ENCODE data around the gene RSAD2. TPM values are rescaled to one million over a fixed set of nuclear protein-coding genes. Genes with fewer than 3 reads are reported as not detected.

Gene RSAD2
- total RNA-seq, 1 donor from 2014 or later = 2.2 TPM

- DNase-seq (ENCODE audit: low spot score) = no peak
- H3K9me3 Mint-ChIP-seq = peaks cover 22% of the 10 kb centered on the region
- intact Hi-C loops (cut with micrococcal nuclease) = no loop called here
- H3K36me3 Mint-ChIP-seq (ENCODE audit: low read depth) = peaks cover 34% of the 10 kb centered on the region
- no peak overlapping the region for H3K4me3 Mint-ChIP-seq
- H3K27me3 Mint-ChIP-seq (ENCODE audit: insufficient read depth) = peaks cover 6% of the 10 kb centered on the region
- no peak overlapping the region for H3K27ac Mint-ChIP-seq
- H3K4me1 Mint-ChIP-seq (ENCODE audit: low read depth) = peaks cover 48% of the 10 kb centered on the region
Observed at GRCh38 chr2:6926071-6926732, 48.6 kb downstream of the RSAD2 start.

GRCh38 chr2:6927186-6927585 is 49.6 kb downstream of the RSAD2 start:
- no peak overlapping the region for H3K4me3 Mint-ChIP-seq
- no peak for DNase-seq (ENCODE audit: low spot score)
- H3K27ac Mint-ChIP-seq = no peak overlapping the region
- intact Hi-C loops (cut with micrococcal nuclease) = no loop called here
- H3K4me1 Mint-ChIP-seq (ENCODE audit: low read depth) = peaks cover 44% of the 10 kb centered on the region
- peaks cover 27% of the 10 kb centered on the region for H3K9me3 Mint-ChIP-seq
- peaks cover 42% of the 10 kb centered on the region for H3K36me3 Mint-ChIP-seq (ENCODE audit: low read depth)
- H3K27me3 Mint-ChIP-seq (ENCODE audit: insufficient read depth) = peaks cover 6% of the 10 kb centered on the region

- Mint-ChIP-seq H3K27ac (no peak overlapping the region), H3K4me3 (no peak overlapping the region), H3K4me1 (ENCODE audit: low read depth) (peaks cover 44% of the 10 kb centered on the region), H3K36me3 (ENCODE audit: low read depth) (peaks cover 42% of the 10 kb centered on the region), H3K27me3 (ENCODE audit: insufficient read depth) (peaks cover 6% of the 10 kb centered on the region), H3K9me3 (peaks cover 28% of the 10 kb centered on the region)
- no peak for DNase-seq (ENCODE audit: low spot score)
- intact Hi-C loops (cut with micrococcal nuclease) = no loop called here
Observed at GRCh38 chr2:6927753-6928152, 50.2 kb downstream of the RSAD2 start.

GRCh38 chr2:6928452-6928851 is 50.9 kb downstream of the RSAD2 start:
- H3K36me3 Mint-ChIP-seq (ENCODE audit: low read depth) = peaks cover 41% of the 10 kb centered on the region
- peaks cover 37% of the 10 kb centered on the region for H3K4me1 Mint-ChIP-seq (ENCODE audit: low read depth)

GRCh38 chr2:6929196-6929819 is 51.7 kb downstream of the RSAD2 start:
- H3K27me3 Mint-ChIP-seq (ENCODE audit: insufficient read depth) = peaks cover 3% of the 10 kb centered on the region
- H3K4me1 Mint-ChIP-seq (ENCODE audit: low read depth) = peaks cover 29% of the 10 kb centered on the region
- no peak overlapping the region for H3K4me3 Mint-ChIP-seq
- no peak overlapping the region for H3K27ac Mint-ChIP-seq
- peaks cover 34% of the 10 kb centered on the region for H3K36me3 Mint-ChIP-seq (ENCODE audit: low read depth)
- intact Hi-C loops (cut with micrococcal nuclease) = no loop called here
- DNase-seq (ENCODE audit: low spot score) = no peak
- peaks cover 28% of the 10 kb centered on the region for H3K9me3 Mint-ChIP-seq

More at GRCh38 chr2:6928452-6928851, 50.9 kb downstream of the RSAD2 start:
- no peak overlapping the region for H3K27ac Mint-ChIP-seq
- H3K27me3 Mint-ChIP-seq (ENCODE audit: insufficient read depth) = peaks cover 6% of the 10 kb centered on the region
- no peak for DNase-seq (ENCODE audit: low spot score)
- H3K9me3 Mint-ChIP-seq = peaks cover 28% of the 10 kb centered on the region
- no peak overlapping the region for H3K4me3 Mint-ChIP-seq
- intact Hi-C loops (cut with micrococcal nuclease) = no loop called here

GRCh38 chr2:6930923-6931647 is 53.5 kb downstream of the RSAD2 start:
- intact Hi-C loops (cut with micrococcal nuclease) = no loop called here
- H3K27ac Mint-ChIP-seq = no peak overlapping the region
- peaks cover 27% of the 10 kb centered on the region for H3K9me3 Mint-ChIP-seq
- H3K4me1 Mint-ChIP-seq (ENCODE audit: low read depth) = peaks cover 29% of the 10 kb centered on the region
- H3K36me3 Mint-ChIP-seq (ENCODE audit: low read depth) = peaks cover 35% of the 10 kb centered on the region
- peaks cover 2% of the 10 kb centered on the region for H3K27me3 Mint-ChIP-seq (ENCODE audit: insufficient read depth)
- H3K4me3 Mint-ChIP-seq = no peak overlapping the region
- no peak for DNase-seq (ENCODE audit: low spot score)

GRCh38 chr2:6931753-6932152 is 54.2 kb downstream of the RSAD2 start:
- H3K36me3 Mint-ChIP-seq (ENCODE audit: low read depth) = peaks cover 31% of the 10 kb centered on the region
- intact Hi-C loops (cut with micrococcal nuclease) = no loop called here
- H3K4me3 Mint-ChIP-seq = no peak overlapping the region
- peaks cover 29% of the 10 kb centered on the region for H3K4me1 Mint-ChIP-seq (ENCODE audit: low read depth)
- peaks cover 2% of the 10 kb centered on the region for H3K27me3 Mint-ChIP-seq (ENCODE audit: insufficient read depth)
- H3K27ac Mint-ChIP-seq = no peak overlapping the region
- peaks cover 21% of the 10 kb centered on the region for H3K9me3 Mint-ChIP-seq
- DNase-seq (ENCODE audit: low spot score) = no peak

- intact Hi-C loops (cut with micrococcal nuclease) = no loop called here
- Mint-ChIP-seq H3K27ac (no peak overlapping the region), H3K4me1 (ENCODE audit: low read depth) (peaks cover 29% of the 10 kb centered on the region), H3K36me3 (ENCODE audit: low read depth) (peaks cover 26% of the 10 kb centered on the region), H3K4me3 (no peak overlapping the region), H3K9me3 (peaks cover 16% of the 10 kb centered on the region), H3K27me3 (ENCODE audit: insufficient read depth) (peaks cover 2% of the 10 kb centered on the region)
- no peak for DNase-seq (ENCODE audit: low spot score)
Observed at GRCh38 chr2:6932206-6932605, 54.6 kb downstream of the RSAD2 start.

GRCh38 chr2:6932828-6933227 is 55.3 kb downstream of the RSAD2 start:
- Mint-ChIP-seq H3K4me3 (no peak overlapping the region), H3K27me3 (ENCODE audit: insufficient read depth) (peaks cover 2% of the 10 kb centered on the region), H3K27ac (no peak overlapping the region), H3K36me3 (ENCODE audit: low read depth) (peaks cover 23% of the 10 kb centered on the region), H3K4me1 (ENCODE audit: low read depth) (peaks cover 29% of the 10 kb centered on the region), H3K9me3 (peaks cover 14% of the 10 kb centered on the region)
- no peak for DNase-seq (ENCODE audit: low spot score)
- intact Hi-C loops (cut with micrococcal nuclease) = no loop called here

- intact Hi-C loops (cut with micrococcal nuclease) = no loop called here
- Mint-ChIP-seq H3K27ac (no peak overlapping the region), H3K4me1 (ENCODE audit: low read depth) (peaks cover 20% of the 10 kb centered on the region), H3K9me3 (peaks cover 5% of the 10 kb centered on the region), H3K36me3 (ENCODE audit: low read depth) (peaks cover 13% of the 10 kb centered on the region), H3K27me3 (ENCODE audit: insufficient read depth) (no peaks in the 10 kb centered on the region), H3K4me3 (no peak overlapping the region)
- DNase-seq (ENCODE audit: low spot score) = no peak
Observed at GRCh38 chr2:6933911-6934310, 56.3 kb downstream of the RSAD2 start.

- no peak for DNase-seq (ENCODE audit: low spot score)
- H3K9me3 Mint-ChIP-seq = peaks cover 5% of the 10 kb centered on the region
- peaks cover 11% of the 10 kb centered on the region for H3K36me3 Mint-ChIP-seq (ENCODE audit: low read depth)
- H3K4me1 Mint-ChIP-seq (ENCODE audit: low read depth) = peaks cover 15% of the 10 kb centered on the region
- H3K27ac Mint-ChIP-seq = no peak overlapping the region
- H3K4me3 Mint-ChIP-seq = no peak overlapping the region
- H3K27me3 Mint-ChIP-seq (ENCODE audit: insufficient read depth) = no peaks in the 10 kb centered on the region
- intact Hi-C loops (cut with micrococcal nuclease) = no loop called here
Observed at GRCh38 chr2:6934345-6934744, 56.8 kb downstream of the RSAD2 start.

GRCh38 chr2:6934758-6935651 is 57.4 kb downstream of the RSAD2 start:
- intact Hi-C loops (cut with micrococcal nuclease) = no loop called here
- Mint-ChIP-seq H3K36me3 (ENCODE audit: low read depth) (peaks cover 11% of the 10 kb centered on the region), H3K27me3 (ENCODE audit: insufficient read depth) (no peaks in the 10 kb centered on the region), H3K9me3 (peaks cover 5% of the 10 kb centered on the region), H3K4me3 (no peak overlapping the region), H3K27ac (no peak overlapping the region), H3K4me1 (ENCODE audit: low read depth) (peaks cover 10% of the 10 kb centered on the region)
- DNase-seq (ENCODE audit: low spot score) = no peak

Measured in activated T-helper 1 cell treated with anti-CD3 and anti-CD28 coated beads, Interleukin-12 subunit alpha, Interleukin-12 subunit beta, Interleukin-2, Interleukin-4 antibody, amounts not matched to agents 30 ng/mL and 10 ng/mL and 1 ng/mL, durations not matched to agents 14 hours and 24 hours and 36 hours (primary cell).